HG03139 (cell line): Measurements from ENCODE around the gene FAM199X.
"Not testable (repeated sequence)": the region's sequence is repeated elsewhere in the genome, so short reads cannot be mapped to it uniquely, and the experiment has no call there.

Source experiments
- ATAC-seq: cut with Tn5 transposase; IDR thresholded peaks from one replicate; pipeline ENCODE4 v1.9.1; 2021; ENCODE audit not compliant: unreplicated experiment

The FAM199X gene

DNA sequence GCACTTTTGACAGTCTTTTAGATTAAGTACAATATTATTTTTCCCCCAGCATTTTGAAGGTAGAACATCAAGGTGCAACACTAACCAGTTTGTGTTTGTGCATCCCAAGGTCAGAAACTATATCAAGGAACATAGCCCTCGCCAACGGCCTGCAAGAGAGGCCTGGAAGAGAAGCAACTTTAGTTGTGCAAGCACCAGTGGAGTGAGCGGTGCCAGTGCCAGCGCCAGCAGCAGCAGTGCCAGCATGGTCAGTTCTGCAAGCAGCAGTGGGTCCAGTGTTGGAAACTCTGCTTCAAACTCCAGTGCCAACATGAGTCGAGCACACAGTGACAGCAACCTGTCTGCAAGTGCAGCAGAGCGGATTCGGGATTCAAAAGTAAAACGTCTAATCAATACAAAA is 21.7 kb downstream of the FAM199X start:
- ATAC-seq, result no peak

DNA sequence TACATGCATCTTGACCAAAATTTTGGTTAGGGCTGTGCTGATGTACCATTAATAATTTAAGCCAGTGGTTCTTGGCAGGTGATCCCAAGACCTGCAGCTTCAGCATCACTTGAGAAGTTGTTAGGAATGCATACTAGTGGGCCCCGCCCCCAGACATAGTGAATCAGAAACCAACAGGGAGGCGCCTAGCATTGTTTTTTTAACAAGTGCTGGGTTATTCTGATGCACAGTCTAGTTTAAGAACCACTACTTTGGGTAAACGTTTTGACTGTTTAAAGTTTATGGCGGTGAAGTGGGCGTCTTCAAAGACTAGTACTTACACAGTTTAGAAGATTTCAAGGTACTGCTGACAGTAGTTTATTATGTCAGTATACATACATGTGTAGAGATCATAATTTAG is 23.6 kb downstream of the FAM199X start:
- no peak for ATAC-seq

DNA sequence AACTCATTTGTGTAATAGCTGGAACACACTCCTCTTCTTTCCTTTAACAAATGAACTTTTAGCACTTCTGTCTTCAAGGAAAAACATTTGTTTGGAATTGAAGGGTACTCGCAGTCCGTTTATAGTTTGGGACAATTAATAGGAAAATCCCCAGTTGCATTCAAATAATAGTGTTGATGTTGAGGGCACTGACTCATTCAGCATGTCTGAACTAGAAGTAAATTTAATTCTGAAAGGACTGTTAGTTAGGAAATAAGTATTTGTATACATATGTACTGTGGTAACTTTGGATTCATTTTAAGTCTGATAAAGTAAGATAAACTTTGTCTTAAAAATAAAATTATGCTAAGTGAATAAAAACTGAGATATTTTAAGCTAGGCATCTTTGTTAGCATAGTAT is 27.2 kb downstream of the FAM199X start:
- ATAC-seq, result no peak

DNA sequence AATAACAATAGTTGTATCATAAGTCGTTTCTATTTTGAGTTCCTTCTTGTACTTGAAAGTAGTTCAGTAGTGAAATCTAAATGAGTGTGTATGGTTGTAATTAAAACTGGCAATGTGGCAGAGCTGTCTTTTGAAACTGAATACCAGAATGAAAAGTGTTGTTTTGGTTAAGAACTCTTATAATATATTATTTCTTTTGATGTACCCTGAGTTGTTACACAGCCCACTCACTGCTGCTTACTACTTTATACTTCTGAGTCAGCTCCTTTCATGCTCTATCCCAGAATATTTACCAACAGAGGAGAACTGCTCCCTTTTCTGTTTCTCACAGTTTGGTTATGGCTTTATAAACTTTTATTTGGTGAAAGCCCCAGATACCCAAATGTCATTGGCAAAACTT is 28.8 kb downstream of the FAM199X start:
- ATAC-seq, result no peak

DNA sequence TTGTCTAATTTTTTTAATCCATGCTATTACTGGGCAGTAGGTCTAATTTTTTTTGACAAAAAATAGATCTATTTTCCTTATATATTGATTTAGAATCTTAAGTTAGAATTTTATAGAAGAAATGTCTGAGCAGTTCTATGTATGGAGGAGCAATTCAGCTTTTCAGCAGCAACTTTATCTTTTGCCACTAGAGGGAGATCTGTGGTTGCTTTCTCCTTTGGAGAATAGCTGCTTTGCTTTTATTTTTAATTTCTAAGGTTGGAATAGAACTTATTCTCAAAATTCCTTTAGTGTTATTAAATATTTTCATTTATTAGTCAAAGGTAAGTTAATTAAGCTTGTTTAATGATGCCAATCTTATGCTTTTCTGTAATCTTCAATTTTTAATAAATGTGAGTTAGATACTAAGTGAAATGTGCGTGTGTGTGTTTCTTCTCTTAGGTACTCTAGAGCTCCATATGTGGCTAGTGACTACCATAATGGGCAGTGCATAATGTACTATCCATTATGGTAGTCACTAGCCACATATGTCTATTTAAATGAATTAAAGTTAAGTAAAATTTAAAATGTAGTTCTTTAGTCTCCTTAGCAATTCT is 29.3 kb downstream of the FAM199X start:
- no peak for ATAC-seq

DNA sequence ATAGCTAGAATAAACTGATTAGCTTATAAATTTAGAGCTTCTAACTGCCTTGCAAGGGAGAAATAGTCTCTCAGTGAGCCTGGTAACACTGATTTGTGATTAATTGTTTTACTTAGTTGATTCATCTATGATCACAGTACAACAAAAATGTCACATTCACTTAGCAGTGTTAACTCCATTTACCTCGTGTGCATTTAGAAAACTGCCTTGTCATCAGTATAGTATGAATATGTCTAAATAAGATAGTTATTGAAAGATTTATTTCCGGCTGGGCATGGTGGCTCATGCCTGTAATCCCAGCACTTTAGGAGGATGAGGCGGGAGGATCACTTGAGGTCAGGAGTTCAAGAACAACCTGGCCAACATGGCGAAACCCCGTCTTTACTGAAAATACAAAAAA is 39.3 kb downstream of the FAM199X start:
- ATAC-seq, result no peak

DNA sequence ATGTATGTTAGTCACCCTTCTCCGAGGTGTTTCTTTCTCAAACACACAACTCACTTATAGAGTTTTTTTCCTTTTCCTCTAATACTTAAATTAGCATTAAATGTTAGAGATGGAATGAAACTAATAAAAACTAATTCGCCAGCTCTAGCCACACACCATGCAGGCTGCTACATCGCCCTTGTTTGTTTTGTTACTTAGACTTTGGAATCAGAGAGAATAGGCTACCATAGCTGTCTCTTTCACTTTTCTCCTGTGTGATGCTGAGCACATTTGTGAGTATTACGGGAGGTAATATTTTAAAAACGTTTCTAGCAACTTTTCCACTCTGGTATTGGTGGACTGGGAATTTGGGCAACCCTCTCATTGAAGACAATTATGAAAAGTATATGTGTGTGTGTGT is 44.9 kb downstream of the FAM199X start:
- ATAC-seq, result no peak

DNA sequence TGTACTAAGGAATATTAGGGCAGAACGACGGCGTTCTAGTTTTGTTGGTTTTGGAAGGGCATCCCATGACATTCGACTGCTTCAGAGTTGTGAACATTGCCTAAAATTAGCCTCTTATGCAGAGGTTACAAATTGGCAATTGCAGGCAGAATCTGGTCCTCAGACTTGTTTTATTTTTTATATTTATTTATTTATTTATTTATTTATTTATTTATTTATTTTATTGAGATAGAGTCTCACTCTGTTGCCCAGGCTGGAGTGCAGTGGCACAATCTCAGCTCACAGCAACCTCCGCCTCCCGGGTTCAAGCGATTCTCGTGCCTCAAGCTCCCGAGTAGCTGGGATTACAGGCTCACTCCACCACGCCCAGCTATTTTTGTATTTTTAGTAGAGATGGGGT is 63.8 kb downstream of the FAM199X start:
- ATAC-seq, result not testable (repeated sequence)
